IMR-90 (cell line): Measurements from ENCODE around the gene DCST2. TPM values are rescaled to one million over a fixed set of nuclear protein-coding genes. Genes with fewer than 3 reads are reported as not detected.

Experiments
- ATAC-seq: fragments of 200-7000 bp; cut with Tn5 transposase; 2 replicates; pipeline ENCODE4 v1.9.1; 2020; ENCODE audit warnings: low read depth, mild to moderate bottlenecking, moderate library complexity
- BruUV-seq: library from RNA; stranded (reverse); fragments of 400-500 nt; replicated peaks from 2 replicates; lab custom pipeline; 2021; lab: Mats Ljungman, UMichigan
- CTCF ChIA-PET: fragments of 300-600 bp; formaldehyde crosslinking; extraction: SDS; loops from one replicate; lab custom pipeline; 2021; ENCODE audit warnings: antibody characterized with exemption; lab: Yijun Ruan, JAX
- POLR2A ChIA-PET: fragments of 300-600 bp; sonication (Branson Sonifier 250); formaldehyde crosslinking; loops from one replicate; lab custom pipeline; 2022; ENCODE audit warnings: antibody characterized with exemption; ENCODE audit not compliant: unreplicated experiment; lab: Charles Lee
- DNase-seq: peaks from one replicate; pipeline ENCODE4 v3.0.0; 2013
- H2AFZ ChIP-seq: replicated peaks from 2 replicates; pipeline ENCODE3; 2013; ENCODE audit warnings: low read length, mild to moderate bottlenecking; ENCODE audit not compliant: poor library complexity
- H2AK5ac ChIP-seq: 2 replicates; pipeline ENCODE4 v1.6.1; 2013; ENCODE audit warnings: low read depth, low read length, inconsistent platforms
- H2AK9ac ChIP-seq: replicated peaks from 2 replicates; pipeline ENCODE3; 2013; ENCODE audit warnings: mild to moderate bottlenecking, low read depth, low read length, moderate library complexity; ENCODE audit not compliant: poor library complexity
- H2BK120ac ChIP-seq: 2 replicates; pipeline ENCODE4 v1.6.1; 2013; ENCODE audit warnings: low read depth, low read length, inconsistent platforms
- H2BK15ac ChIP-seq: 3 replicates; pipeline ENCODE4 v1.6.1; 2013; ENCODE audit warnings: low read depth, low read length, inconsistent platforms
- H2BK20ac ChIP-seq: 2 replicates; pipeline ENCODE4 v1.6.1; 2013; ENCODE audit warnings: low read depth, mild to moderate bottlenecking, inconsistent platforms, low read length, moderate library complexity
- H2BK5ac ChIP-seq: 2 replicates; pipeline ENCODE4 v1.6.1; 2013; ENCODE audit warnings: mild to moderate bottlenecking, low read depth, low read length, inconsistent platforms; ENCODE audit not compliant: poor library complexity, severe bottlenecking
- H3K14ac ChIP-seq: replicated peaks from 2 replicates; pipeline ENCODE4 v1.6.1; 2013; ENCODE audit warnings: low read depth, low read length, inconsistent platforms
- H3K18ac ChIP-seq: 2 replicates; pipeline ENCODE4 v1.6.1; 2013; ENCODE audit warnings: low read depth, low read length, control low read depth
- H3K23ac ChIP-seq: 2 replicates; pipeline ENCODE4 v1.6.1; 2013; ENCODE audit warnings: low read depth, low read length, inconsistent platforms
- H3K27ac ChIP-seq: 2 replicates; pipeline ENCODE4 v1.5.1; 2013; ENCODE audit warnings: mild to moderate bottlenecking, control low read depth, low read length; ENCODE audit not compliant: insufficient read depth
- H3K27me3 ChIP-seq: 2 replicates; pipeline ENCODE4 v1.6.1; 2013; ENCODE audit warnings: low read length; ENCODE audit not compliant: control insufficient read depth, insufficient read depth
- H3K36me3 ChIP-seq: 2 replicates; pipeline ENCODE4 v1.6.1; 2013; ENCODE audit warnings: low read length, mixed read lengths; ENCODE audit not compliant: control insufficient read depth, insufficient read depth
- H3K4ac ChIP-seq: 2 replicates; pipeline ENCODE4 v1.6.1; 2013; ENCODE audit warnings: low read depth, low read length, inconsistent platforms
- H3K4me1 ChIP-seq: 2 replicates; pipeline ENCODE4 v1.6.1; 2013; ENCODE audit warnings: low read length, mixed read lengths; ENCODE audit not compliant: control insufficient read depth, insufficient read depth
- H3K4me2 ChIP-seq: 2 replicates; pipeline ENCODE4 v1.6.1; 2013; ENCODE audit warnings: low read depth, mild to moderate bottlenecking, control low read depth, low read length, moderate library complexity
- H3K4me3 ChIP-seq: 2 replicates; pipeline ENCODE4 v1.5.1; 2013; ENCODE audit warnings: low read depth, mild to moderate bottlenecking, control low read depth, low read length, moderate library complexity; ENCODE audit not compliant: insufficient read depth
- H3K56ac ChIP-seq: 2 replicates; pipeline ENCODE4 v1.6.1; 2013; ENCODE audit warnings: low read length, inconsistent platforms; ENCODE audit not compliant: insufficient read depth; ENCODE audit errors: extremely low read depth
- H3K79me1 ChIP-seq, 2 experiments: 2 replicates each; pipeline ENCODE4 v1.6.1; 2013; ENCODE audit warnings: low read length in 2 of 2, inconsistent platforms in 1 of 2, low read depth in 1 of 2
- H3K9ac ChIP-seq: 2 replicates; pipeline ENCODE4 v1.6.1; 2013; ENCODE audit warnings: low read depth, low read length, control low read depth
- H3K9me1 ChIP-seq: 2 replicates; pipeline ENCODE4 v1.6.1; 2013; ENCODE audit warnings: low read length, inconsistent platforms; ENCODE audit not compliant: insufficient read depth
- H3K9me3 ChIP-seq: 2 replicates; pipeline ENCODE4 v1.6.1; 2013; ENCODE audit warnings: low read length; ENCODE audit not compliant: control insufficient read depth, insufficient read depth
- H4K20me1 ChIP-seq: 2 replicates; pipeline ENCODE4 v1.6.1; 2013; ENCODE audit warnings: low read length, inconsistent platforms; ENCODE audit not compliant: insufficient read depth
- H4K5ac ChIP-seq: 2 replicates; pipeline ENCODE4 v1.6.1; 2013; ENCODE audit warnings: mild to moderate bottlenecking, low read depth, low read length, control low read depth
- H4K8ac ChIP-seq, 2 experiments: 2 replicates each; pipeline ENCODE4 v1.6.1; 2013; ENCODE audit warnings: low read depth in 2 of 2, low read length in 2 of 2, control low read depth in 1 of 2, inconsistent platforms in 1 of 2
- H4K91ac ChIP-seq: 2 replicates; pipeline ENCODE4 v1.6.1; 2013; ENCODE audit warnings: low read depth, low read length, inconsistent platforms; ENCODE audit not compliant: insufficient read depth
- BHLHE40 ChIP-seq: fragments of 150-350 bp; IDR thresholded peaks from 2 replicates; pipeline ENCODE4 v1.6.1; 2016; ENCODE audit warnings: mild to moderate bottlenecking, low read depth, low read length
- CEBPB ChIP-seq: IDR thresholded peaks from 2 replicates; pipeline ENCODE4 v1.6.1; 2012; ENCODE audit warnings: low read depth, low read length, improper control_type of control experiment
- CHD1 ChIP-seq: IDR thresholded peaks from 2 replicates; pipeline ENCODE4 v1.6.1; 2012; ENCODE audit warnings: low read depth, low read length, improper control_type of control experiment
- CTCF ChIP-seq: conservative IDR thresholded peaks from 2 replicates; pipeline ENCODE4 v1.5.1; 2012; ENCODE audit warnings: mild to moderate bottlenecking, low read depth, low read length, improper control_type of control experiment
- ELK1 ChIP-seq: fragments of 150-350 bp; IDR thresholded peaks from 2 replicates; pipeline ENCODE4 v1.6.1; 2016; ENCODE audit warnings: low read depth, mild to moderate bottlenecking, low read length, moderate library complexity, borderline replicate concordance
- FOS ChIP-seq: fragments of 150-350 bp; IDR thresholded peaks from 2 replicates; pipeline ENCODE4 v1.6.1; 2016; ENCODE audit warnings: low read depth, low read length
- MAFK ChIP-seq: IDR thresholded peaks from 2 replicates; pipeline ENCODE4 v1.6.1; 2012; ENCODE audit warnings: low read depth, low read length, improper control_type of control experiment
- MXI1 ChIP-seq: IDR thresholded peaks from 2 replicates; pipeline ENCODE4 v1.6.1; 2012; ENCODE audit warnings: low read depth, mild to moderate bottlenecking, low read length, moderate library complexity, borderline replicate concordance
- NFE2L2 ChIP-seq: fragments of 150-350 bp; IDR thresholded peaks from 2 replicates; pipeline ENCODE4 v1.6.1; 2016; ENCODE audit warnings: low read depth, mild to moderate bottlenecking, low read length
- POLR2A ChIP-seq: IDR thresholded peaks from 2 replicates; pipeline ENCODE4 v1.6.1; 2012; ENCODE audit warnings: mild to moderate bottlenecking, low read depth, low read length
- RAD21 ChIP-seq: IDR thresholded peaks from 2 replicates; pipeline ENCODE4 v1.6.1; 2012; ENCODE audit warnings: low read length, improper control_type of control experiment
- RCOR1 ChIP-seq: IDR thresholded peaks from 2 replicates; pipeline ENCODE4 v1.6.1; 2012; ENCODE audit warnings: mild to moderate bottlenecking, low read length, improper control_type of control experiment; ENCODE audit not compliant: insufficient replicate concordance
- RFX5 ChIP-seq: IDR thresholded peaks from 2 replicates; pipeline ENCODE4 v1.8.0; 2012; ENCODE audit warnings: low read depth, mild to moderate bottlenecking, low read length, moderate library complexity
- SMC3 ChIP-seq: fragments of 150-350 bp; IDR thresholded peaks from 2 replicates; pipeline ENCODE4 v1.6.1; 2016; ENCODE audit warnings: low read depth, mild to moderate bottlenecking, antibody characterized with exemption, low read length, moderate library complexity
- USF2 ChIP-seq: fragments of 150-350 bp; IDR thresholded peaks from 2 replicates; pipeline ENCODE4 v1.6.1; 2017; ENCODE audit warnings: mild to moderate bottlenecking, antibody characterized with exemption, low read length, low read depth
- WGBS, 2 experiments: methylation state at CpG; one replicate each; pipeline versions ENCODE4 v1.1.5 to v1.1.7; 2013; ENCODE audit warnings: missing lambda C conversion rate in 2 of 2; ENCODE audit not compliant: insufficient read length in 1 of 2; ENCODE audit errors: extremely low coverage in 2 of 2; 5-methylcytosine and 5-hydroxymethylcytosine counted together
- dilution Hi-C: fragments of 300-500 bp; cut with HindIII; formaldehyde crosslinking; loops from one replicate; pipeline ENCODE4 v1.14.3; 2018; ENCODE audit warnings: low sequenced_read_pairs; ENCODE audit not compliant: unreplicated experiment
- in situ Hi-C: fragments of 300-500 bp; cut with MboI; formaldehyde crosslinking; loops from 3 replicates; pipeline ENCODE4 v1.14.3; 2019; ENCODE audit warnings: low sequenced_read_pairs, inconsistent platforms, mixed read lengths
- intact Hi-C: fragments of 100-400 bp; cut with micrococcal nuclease; formaldehyde crosslinking; loops from 2 replicates; pipeline ENCODE4 v1.10.0; 2022
- polyA plus RNA-seq, 3 experiments: library from polyadenylated mRNA; depleted of rRNA; stranded (reverse); fragments of >200 nt; gene quantifications; 2 replicates each; pipeline ENCODE4 v1.2.3, GENCODE V29; 2012; ENCODE audit warnings: low replicate concordance in 1 of 3
- total RNA-seq: library from RNA; depleted of rRNA; stranded (reverse); fragments of >200 nt; gene quantifications from 2 replicates; pipeline ENCODE4 v1.2.3, GENCODE V29; 2012

Gene DCST2
- total and polyA plus RNA-seq, 2 of the 4 experiments (the other 2 are of a cell fraction) = 0.14 TPM; not detected in 1

- no peak for ATAC-seq
- H3K27ac ChIP-seq = no peak overlapping the region
- H3K18ac ChIP-seq = no peak overlapping the region
- ChIA-PET CTCF (interaction anchor here (1.0 kb wide), 1 partner anchor 43 kb away, joined by 3 read pairs; no protein-coding TSS in a partner anchor), POLR2A (interaction anchor here (0.6 kb wide), 1 partner anchor 457 kb away, joined by 13 read pairs; the partner anchor contains the start of gene UBE2Q1)
- H3K4ac ChIP-seq = no peak overlapping the region
- H3K9me3 ChIP-seq = no peaks in the 10 kb centered on the region
- no peak overlapping the region for H2BK5ac ChIP-seq
- no peak overlapping the region for H2AFZ ChIP-seq
- H2AK5ac ChIP-seq = no peak overlapping the region
- intact Hi-C loops (no loop called here), dilution Hi-C loops (no loop called here), in situ Hi-C loops (no loop called here)
- H3K4me2 ChIP-seq = no peak overlapping the region
- no peak overlapping the region for H4K8ac ChIP-seq
- H3K9me1 ChIP-seq = peaks cover 2% of the 10 kb centered on the region; the same call in 1 of the 2 replicates
- peaks cover 9% of the 10 kb centered on the region; the same call in 1 of the 2 replicates for H3K4me1 ChIP-seq
- BruUV-seq = no TSS peak
- no peak overlapping the region for H3K14ac ChIP-seq
- H4K91ac ChIP-seq = no peak overlapping the region
- peaks cover 0 to 14% of the 10 kb centered on the region in 2 experiments; a peak in 2 of 4 replicates for H3K79me1 ChIP-seq
- H4K20me1 ChIP-seq = peaks cover 15% of the 10 kb centered on the region
- H4K5ac ChIP-seq = no peak overlapping the region
- H3K27me3 ChIP-seq = no peaks in the 10 kb centered on the region
- no peak overlapping the region for H3K4me3 ChIP-seq
- no peak overlapping the region for H2BK15ac ChIP-seq
- H2AK9ac ChIP-seq = peak overlapping the region; percentile 13
- no peak overlapping the region for H3K23ac ChIP-seq
- no peak overlapping the region for H2BK20ac ChIP-seq
- H3K36me3 ChIP-seq = peaks cover 22% of the 10 kb centered on the region
- DNase-seq = no peak
- H2BK120ac ChIP-seq = no peak overlapping the region
- 90% methylated on average over 9 of the region's 31 CpGs; no CpG with 5 or more reads in 1 of the 2 experiments for WGBS, 2 experiments
- H3K9ac ChIP-seq = no peak overlapping the region
- no peak overlapping the region for H3K56ac ChIP-seq
- no peak for TF ChIP-seq FOS
- TF ChIP-seq RFX5 = no peak
- no peak for TF ChIP-seq MXI1
- TF ChIP-seq CHD1 = no peak
- TF ChIP-seq CTCF = no peak
- TF ChIP-seq USF2 = no peak
- no peak for TF ChIP-seq RCOR1
- no peak for TF ChIP-seq CEBPB
- TF ChIP-seq BHLHE40 = no peak
- no peak for TF ChIP-seq POLR2A
- TF ChIP-seq ELK1 = no peak
- no peak for TF ChIP-seq NFE2L2
- no peak for TF ChIP-seq SMC3
- no peak for TF ChIP-seq MAFK
- no peak for TF ChIP-seq RAD21
Measured at GRCh38 chr1:155014709-155015508, 18.7 kb downstream of the DCST2 start.
